NCI-H345 treated with DMSO at 0.1 percent for 48 hours (cell line): ENCODE data around the gene ZKSCAN4.

Experiments used
- DNase-seq: peaks from one replicate; lab custom pipeline; 2025; ENCODE audit not compliant: unreplicated experiment; lab: John Stamatoyannopoulos, UW

Gene ZKSCAN4

GRCh38 chr6:28209753-28210535 lies 42.1 kb downstream of the ZKSCAN4 start:
- DNase-seq = no peak

DNA sequence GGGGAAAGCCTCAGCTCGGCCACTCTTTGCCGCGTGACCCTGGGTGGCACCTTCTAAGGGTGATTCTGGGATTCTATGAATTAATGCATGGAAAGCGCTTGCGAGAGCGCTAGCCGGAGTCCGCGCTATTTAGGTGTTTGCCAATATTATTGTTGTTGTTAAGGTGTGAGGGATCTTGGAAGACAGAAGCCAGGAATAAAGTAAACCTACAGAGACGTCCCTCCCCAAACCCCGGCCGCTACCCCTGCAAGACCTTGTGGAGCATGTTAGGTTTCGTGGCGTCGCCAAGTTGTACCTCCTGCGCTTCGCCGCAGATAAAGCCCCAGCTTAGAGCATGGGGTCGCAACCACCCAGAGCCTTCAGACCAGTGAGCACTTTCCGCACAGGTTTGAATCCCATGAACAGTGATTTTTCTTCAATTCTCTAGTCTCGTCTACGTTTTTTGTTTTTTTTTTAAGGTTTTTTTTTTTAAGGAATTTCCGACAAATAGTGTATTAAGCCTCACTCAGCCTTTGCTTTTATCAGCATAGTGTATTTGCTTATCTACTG lies 43.9 kb downstream of the ZKSCAN4 start:
- DNase-seq = no peak

DNA sequence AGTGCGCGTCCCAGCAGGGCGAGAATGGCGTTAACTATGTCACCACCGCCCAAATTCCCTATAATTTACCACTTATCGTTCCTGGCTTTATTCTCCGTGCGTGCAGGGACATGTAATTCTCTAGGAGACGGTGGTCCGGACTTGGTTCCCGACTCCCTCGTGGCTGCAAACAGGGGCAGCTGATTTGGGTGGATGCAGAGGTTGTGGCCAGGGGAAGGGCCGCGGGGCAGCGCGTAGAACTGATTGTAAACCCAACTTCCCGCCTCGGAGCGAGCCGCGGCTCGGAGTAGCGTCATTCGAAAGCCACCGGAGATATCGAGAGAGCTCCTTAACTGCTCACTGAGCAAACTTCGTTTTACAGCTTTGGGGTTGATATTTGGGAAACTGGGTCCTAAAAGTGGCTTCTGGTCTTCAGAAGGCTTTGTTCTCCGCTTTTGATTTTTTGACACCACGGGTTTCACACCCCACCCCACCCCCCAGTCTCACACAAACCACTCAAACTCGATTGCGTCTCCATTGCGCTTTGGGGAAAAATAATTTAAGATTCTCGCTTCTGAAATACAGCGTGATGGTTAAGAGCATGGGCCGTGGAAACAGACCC lies 44.5 kb downstream of the ZKSCAN4 start:
- no peak for DNase-seq

DNA sequence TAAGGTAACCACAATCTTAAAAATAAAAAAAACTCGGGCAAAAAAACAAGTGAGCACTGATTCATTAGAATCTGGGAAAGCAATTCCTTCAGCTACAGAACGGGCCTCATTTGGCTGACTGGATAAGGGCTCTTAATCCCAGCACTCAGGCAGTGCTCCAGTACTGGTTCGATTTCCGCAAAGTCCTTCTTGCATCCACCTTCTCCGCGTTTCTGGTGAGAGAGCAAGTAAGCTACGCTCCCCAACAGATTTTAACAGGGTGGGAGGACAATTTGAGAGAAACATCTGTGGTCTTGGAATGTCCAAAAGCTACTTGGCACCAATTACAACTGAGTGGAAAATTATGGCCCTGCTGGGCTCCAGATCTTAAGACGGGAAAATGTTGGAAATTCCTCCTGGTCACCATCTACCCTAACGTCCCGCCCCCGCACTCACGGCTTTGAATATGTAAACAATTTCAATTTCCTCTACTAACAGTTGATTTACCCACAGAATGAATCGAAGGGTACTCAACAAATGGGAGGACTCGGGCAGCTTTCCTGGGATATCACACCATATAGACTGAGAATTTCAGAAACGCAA lies 45.0 kb downstream of the ZKSCAN4 start:
- DNase-seq = no peak

DNA sequence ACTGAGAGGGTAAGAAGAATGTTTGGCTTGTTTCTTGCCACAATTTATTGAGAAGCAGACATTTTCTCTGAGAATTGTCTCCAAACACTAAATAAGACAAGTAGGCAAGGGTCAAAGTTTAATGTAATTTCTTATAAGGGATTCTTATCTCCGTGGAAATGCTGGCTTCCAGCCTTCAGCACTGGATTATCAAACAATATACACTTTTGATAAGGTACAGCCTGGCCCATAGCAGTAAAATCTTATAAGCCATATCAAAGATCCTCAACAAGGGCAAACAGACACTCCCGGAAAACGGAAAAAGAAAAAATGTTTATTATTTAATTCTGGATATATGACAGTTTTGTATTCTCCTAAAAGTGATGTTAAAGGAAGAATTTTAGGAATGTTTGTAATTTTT lies 45.5 kb downstream of the ZKSCAN4 start:
- DNase-seq = no peak

DNA sequence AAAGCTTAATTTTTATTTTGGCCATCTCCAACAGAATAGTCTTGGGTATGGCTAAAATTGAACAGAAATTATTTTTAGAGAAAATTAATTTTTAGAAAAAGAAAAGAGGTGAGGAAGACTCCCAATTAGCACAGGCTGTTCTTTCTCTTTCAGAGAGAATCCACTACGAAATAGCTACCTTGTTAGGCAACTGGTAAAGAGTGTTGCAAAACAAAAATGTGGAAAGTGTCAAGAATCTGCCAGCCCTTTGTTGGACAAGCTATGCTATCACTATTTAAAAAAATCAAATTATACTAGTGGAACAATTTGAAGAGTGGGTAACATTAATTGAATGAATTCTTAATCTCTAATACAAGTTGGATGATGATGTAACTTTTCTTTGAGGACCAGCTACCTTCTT lies 46.2 kb downstream of the ZKSCAN4 start:
- no peak for DNase-seq

- no peak for DNase-seq
Observed at GRCh38 chr6:28203201-28203600, 48.9 kb downstream of the ZKSCAN4 start.

- DNase-seq = no peak
Observed at GRCh38 chr6:28200020-28200419, 52.0 kb downstream of the ZKSCAN4 start.
